GM18873 (cell line): ENCODE measurements around the gene MINDY4.

Experiments
- ATAC-seq: cut with Tn5 transposase; IDR thresholded peaks from one replicate; pipeline ENCODE4 v1.9.1; 2021; ENCODE audit warnings: mild to moderate bottlenecking, moderate library complexity, moderate number of reproducible peaks; ENCODE audit not compliant: unreplicated experiment, low FRiP score

The MINDY4 gene

GRCh38 chr7:30894866-30895605 lies 123.8 kb downstream of the MINDY4 start:
- ATAC-seq, result no peak

GRCh38 chr7:30896036-30896435 lies 124.8 kb downstream of the MINDY4 start:
- ATAC-seq, result no peak

GRCh38 chr7:30896783-30897637 lies 125.8 kb downstream of the MINDY4 start:
- no peak for ATAC-seq

GRCh38 chr7:30897770-30898169 lies 126.6 kb downstream of the MINDY4 start:
- ATAC-seq, result no peak

GRCh38 chr7:30898411-30898810 lies 127.2 kb downstream of the MINDY4 start:
- ATAC-seq, result no peak

- no peak for ATAC-seq
These were observed 127.8 kb downstream of the MINDY4 start for GRCh38 chr7:30899066-30899465.

- no peak for ATAC-seq
These were observed 128.4 kb downstream of the MINDY4 start for GRCh38 chr7:30899630-30900029.

GRCh38 chr7:30900053-30900452 lies 128.8 kb downstream of the MINDY4 start:
- ATAC-seq, result no peak

GRCh38 chr7:30900803-30901362 lies 129.7 kb downstream of the MINDY4 start:
- no peak for ATAC-seq

- no peak for ATAC-seq
These were observed 130.6 kb downstream of the MINDY4 start for GRCh38 chr7:30901856-30902255.

GRCh38 chr7:30902466-30902865 lies 131.2 kb downstream of the MINDY4 start:
- ATAC-seq, result no peak

- no peak for ATAC-seq
These were observed 131.9 kb downstream of the MINDY4 start for GRCh38 chr7:30903146-30903545.

- no peak for ATAC-seq
These were observed 133.3 kb downstream of the MINDY4 start for GRCh38 chr7:30904561-30904960.

GRCh38 chr7:30905078-30906012 lies 134.1 kb downstream of the MINDY4 start:
- ATAC-seq, result no peak

GRCh38 chr7:30906014-30906413 lies 134.8 kb downstream of the MINDY4 start:
- no peak for ATAC-seq

GRCh38 chr7:30906515-30907240 lies 135.5 kb downstream of the MINDY4 start:
- no peak for ATAC-seq

- no peak for ATAC-seq
These were observed 136.5 kb downstream of the MINDY4 start for GRCh38 chr7:30907527-30908267.

GRCh38 chr7:30908681-30909080 lies 137.5 kb downstream of the MINDY4 start:
- no peak for ATAC-seq

GRCh38 chr7:30909431-30909830 lies 138.2 kb downstream of the MINDY4 start:
- ATAC-seq, result no peak
